HG02588 (cell line): ENCODE data around the gene GPR31.
"Not testable (repeated sequence)": the region's sequence is repeated elsewhere in the genome, so short reads cannot be mapped to it uniquely, and the experiment has no call there.

Source experiments
- ATAC-seq: cut with Tn5 transposase; IDR thresholded peaks from one replicate; pipeline ENCODE4 v1.9.1; 2021; ENCODE audit warnings: mild to moderate bottlenecking, moderate library complexity; ENCODE audit not compliant: unreplicated experiment

The GPR31 gene

GRCh38 chr6:167157863-167158262 is at the start of gene GPR31:
Gene GPR31 (minus strand): TSS chr6:167157980. CDS start chr6:167157831, 149 bp downstream.
- no peak for ATAC-seq

- ATAC-seq: no peak
These were observed 49.7 kb upstream of the GPR31 start for GRCh38 chr6:167207527-167207926.

DNA sequence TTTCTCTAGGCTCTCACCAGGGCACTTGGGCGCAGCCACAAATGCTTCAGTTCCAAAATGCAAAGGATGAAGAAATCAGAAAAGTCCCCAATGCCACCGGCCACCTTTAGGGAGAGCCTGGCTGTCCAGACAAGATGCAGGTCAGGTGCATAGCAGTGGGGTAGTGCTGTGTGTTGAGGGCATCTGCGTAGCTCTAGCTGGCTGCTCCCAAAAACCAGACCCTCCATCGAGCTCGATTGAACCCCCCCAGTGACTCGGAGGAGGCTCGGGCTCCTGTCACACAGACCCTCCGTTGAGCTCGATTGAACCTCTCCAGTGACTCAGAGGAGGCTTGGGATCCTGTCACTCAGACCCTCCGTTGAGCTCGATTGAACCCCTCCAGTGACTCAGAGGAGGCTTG is 47.5 kb upstream of the GPR31 start:
- not testable (repeated sequence) for ATAC-seq

DNA sequence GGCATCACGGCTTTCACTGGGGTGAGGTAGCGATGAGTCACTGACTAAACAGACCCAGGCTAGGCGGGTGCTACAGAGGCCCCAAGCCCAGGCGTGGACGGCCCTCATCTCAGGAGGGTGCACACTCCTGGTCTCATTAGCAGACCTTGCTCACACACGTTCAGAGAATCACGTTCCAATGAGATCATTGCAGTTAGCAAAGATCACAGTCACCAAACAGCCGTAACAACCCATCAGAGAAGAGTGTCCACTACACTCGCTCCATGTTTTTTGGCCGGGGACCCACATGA is 46.2 kb upstream of the GPR31 start:
- not testable (repeated sequence) for ATAC-seq

DNA sequence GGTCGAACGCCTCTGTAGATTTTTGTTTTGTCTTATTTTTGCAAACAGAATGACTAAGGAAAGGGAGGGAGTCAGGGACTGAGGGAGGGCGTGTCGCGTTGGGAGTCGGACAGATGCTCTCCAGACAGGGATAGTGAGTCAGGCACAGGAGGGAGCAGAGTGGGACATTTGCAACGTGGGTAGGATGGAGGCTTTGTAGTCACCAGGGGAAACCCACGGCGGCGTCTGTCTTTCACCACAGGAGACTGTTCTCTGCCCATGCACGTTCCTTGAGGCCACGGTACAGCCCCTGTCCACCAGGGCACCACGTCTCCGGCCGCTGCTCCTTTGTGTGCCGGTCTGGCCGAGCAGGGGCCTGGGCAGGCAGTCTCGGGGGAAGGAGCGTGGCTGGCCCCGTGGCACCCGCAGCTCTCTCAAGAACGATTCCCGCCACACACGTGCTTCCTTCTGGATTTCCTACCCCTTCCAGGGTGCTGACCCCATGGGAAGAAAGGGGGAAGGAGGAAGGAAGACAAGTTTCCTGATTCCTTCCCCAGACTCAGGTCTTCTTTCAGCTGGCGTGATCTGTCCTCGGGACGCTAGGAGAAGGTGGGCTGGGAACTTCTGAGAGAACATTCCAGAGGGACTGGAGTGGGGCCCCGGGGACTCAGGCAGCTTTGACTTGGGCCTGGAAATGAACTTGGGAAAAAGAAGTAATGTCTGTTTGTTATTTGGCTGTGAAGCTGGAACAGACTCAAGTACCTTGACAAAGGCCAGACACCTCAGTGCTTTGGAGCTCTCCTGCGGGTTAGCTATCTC is 45.7 kb upstream of the GPR31 start:
- not testable (repeated sequence) for ATAC-seq

- not testable (repeated sequence) for ATAC-seq
These were observed 44.8 kb upstream of the GPR31 start for GRCh38 chr6:167202613-167203012.

- no peak for ATAC-seq
These were observed 43.0 kb upstream of the GPR31 start for GRCh38 chr6:167200806-167201205.

DNA sequence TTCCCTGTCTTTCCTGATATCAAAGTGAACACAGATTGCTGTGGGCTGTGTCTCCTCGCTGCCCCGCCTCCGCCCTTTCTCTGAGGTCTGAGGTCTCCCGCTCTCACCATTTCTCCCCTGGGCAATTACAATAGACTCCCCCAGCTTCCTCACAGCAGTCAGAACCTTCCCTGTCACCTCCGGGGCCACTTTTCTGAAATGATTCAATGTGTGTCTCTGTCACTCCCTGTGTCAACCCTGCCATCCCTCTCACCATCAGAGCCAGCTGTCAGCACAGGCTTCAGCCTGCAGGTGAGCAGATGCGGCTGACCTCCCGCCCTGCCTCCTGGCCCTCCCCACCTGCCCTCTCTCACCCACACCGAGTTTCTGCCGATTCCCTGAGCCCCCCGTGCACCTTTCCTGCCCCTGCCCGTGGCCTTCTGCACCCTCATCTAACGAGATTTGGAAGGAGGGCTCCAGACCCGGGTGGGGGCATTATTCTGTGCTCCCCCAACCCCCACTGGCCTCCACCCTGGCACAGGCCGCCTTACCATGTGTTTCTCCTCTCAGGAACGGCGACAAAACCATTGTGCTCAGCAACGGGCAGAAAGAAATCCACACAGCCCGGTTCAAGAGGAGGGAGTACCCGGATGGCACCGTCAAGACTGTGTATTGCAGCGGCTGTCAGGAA is 38.3 kb upstream of the GPR31 start:
- ATAC-seq: not testable (repeated sequence)

GRCh38 chr6:167193515-167194125 is 35.8 kb upstream of the GPR31 start:
- not testable (repeated sequence) for ATAC-seq

DNA sequence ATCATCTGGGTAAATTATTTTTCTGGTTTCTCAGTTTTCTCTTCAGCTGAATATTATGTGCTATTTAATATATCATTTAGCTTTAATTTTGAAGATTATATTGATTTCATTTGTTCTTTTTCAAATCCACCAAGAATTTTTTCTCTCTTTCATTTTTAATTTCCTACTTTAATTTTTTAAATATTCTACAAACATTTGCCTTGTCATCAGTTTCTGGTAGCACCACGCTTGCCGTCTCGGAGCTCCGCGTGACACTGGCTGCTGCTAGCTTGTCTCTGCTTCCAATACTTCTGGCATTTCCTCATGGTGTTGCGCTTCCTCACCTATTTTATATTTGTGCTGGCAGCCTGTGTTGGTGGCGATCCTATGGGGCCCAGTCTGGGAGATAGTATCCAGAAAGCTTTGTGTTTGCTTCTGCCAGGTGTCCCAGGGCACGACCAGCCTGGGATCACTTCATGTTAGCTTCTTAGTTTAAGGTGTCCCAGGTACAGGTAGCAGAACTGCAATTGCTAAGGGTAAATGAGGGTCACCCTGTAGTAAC is 33.3 kb upstream of the GPR31 start:
- ATAC-seq: not testable (repeated sequence)

GRCh38 chr6:167187275-167187674 is 29.5 kb upstream of the GPR31 start:
- ATAC-seq: not testable (repeated sequence)

DNA sequence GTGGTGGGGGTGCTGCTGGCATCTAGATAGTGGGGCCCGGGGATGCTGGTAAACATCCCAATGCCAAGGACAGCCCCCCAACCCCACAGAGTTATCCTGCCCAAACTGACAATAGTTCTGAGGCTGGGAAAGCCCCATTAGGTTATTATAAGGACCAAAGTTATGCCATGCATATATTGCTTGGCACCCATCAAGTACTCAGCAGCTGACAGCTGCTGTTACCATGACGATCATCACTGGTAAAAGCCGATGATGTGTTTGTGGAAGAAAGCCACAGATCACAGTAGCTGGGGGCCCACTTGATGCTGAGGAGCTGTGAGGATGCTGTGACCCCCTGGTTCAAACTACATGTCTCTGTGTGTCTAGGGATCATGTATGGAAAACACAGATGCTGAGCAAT is 27.3 kb upstream of the GPR31 start:
- ATAC-seq: not testable (repeated sequence)

DNA sequence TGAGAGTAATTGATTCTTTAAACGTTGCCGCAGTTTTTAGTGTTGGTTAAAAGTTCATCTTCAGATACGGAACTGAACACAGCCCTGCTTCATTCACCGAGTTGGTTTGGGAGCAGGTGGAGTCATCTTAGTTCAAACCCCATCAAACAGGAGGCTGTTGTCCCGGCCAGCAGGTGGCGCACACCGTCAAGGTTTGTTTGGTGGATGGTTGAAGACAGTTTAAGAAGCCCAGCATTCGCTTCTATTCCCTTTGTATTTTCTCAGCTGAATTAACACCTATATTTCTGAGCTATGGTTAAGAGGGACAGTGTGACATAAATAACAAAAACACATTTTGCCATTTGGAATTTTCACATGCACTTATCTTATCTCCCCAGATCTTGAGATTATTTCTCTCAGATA is 25.1 kb upstream of the GPR31 start:
- peak; percentile 59 for ATAC-seq

- not testable (repeated sequence) for ATAC-seq
These were observed 23.6 kb upstream of the GPR31 start for GRCh38 chr6:167181351-167181750.

DNA sequence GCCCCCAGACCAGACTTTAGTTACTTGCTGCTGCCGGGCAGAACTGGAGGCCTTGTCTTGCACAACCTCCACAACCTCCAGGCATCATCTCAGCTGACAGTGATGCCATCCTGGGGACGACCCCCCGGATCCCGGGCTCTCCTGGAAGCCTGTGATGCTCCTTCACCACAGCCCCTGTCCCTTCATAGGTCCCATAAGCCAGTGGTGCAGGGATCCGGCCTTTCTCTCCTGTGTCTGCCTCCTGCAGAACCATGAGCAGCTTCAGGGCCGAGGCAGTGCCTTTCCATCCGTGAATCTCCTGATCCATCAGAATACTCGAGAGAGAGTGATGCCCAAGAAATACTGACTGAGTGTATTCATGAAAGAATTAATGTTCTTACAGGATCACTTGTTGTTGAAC is 22.3 kb upstream of the GPR31 start:
- ATAC-seq: not testable (repeated sequence)

GRCh38 chr6:167178896-167179655 is 21.3 kb upstream of the GPR31 start:
- not testable (repeated sequence) for ATAC-seq

DNA sequence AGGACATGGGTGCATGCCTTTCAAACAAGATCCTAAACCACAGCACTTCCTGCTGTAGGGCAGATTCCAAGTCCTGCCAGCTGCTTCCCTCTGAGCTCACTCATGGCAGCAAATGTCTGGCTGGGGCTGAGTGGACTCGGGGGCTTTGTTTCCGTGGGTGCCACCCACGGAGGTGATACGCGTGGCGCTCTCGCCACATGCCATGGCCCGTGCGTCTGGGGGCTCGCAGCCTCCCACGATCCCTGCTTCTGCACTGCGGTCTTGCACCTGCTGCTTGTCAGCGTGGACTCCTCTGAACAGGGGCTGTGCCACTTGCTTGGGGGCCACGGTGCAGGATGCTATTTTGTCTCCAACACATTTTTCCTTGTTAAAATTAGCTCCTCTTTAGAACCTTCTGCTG is 19.5 kb upstream of the GPR31 start:
- not testable (repeated sequence) for ATAC-seq

DNA sequence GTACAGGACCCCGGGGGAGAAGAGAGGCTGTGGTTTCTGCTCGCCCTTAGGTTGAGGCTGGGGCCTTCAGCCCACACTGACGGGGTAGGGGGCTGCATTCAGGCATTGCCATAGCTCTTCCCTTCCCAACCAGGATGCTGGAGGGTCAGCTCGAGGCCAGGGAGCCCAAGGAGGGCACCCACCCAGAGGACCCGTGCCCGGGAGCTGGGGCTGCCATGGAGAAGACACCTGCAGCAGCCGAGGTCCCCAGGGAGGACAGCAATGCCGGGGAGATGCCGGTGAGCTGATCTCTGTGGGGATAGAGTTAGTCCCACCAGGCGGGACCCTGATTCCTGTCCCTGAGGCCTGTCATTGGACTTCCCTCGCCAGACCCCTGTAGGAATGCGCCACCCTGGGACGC is 14.2 kb upstream of the GPR31 start:
- ATAC-seq: not testable (repeated sequence)

DNA sequence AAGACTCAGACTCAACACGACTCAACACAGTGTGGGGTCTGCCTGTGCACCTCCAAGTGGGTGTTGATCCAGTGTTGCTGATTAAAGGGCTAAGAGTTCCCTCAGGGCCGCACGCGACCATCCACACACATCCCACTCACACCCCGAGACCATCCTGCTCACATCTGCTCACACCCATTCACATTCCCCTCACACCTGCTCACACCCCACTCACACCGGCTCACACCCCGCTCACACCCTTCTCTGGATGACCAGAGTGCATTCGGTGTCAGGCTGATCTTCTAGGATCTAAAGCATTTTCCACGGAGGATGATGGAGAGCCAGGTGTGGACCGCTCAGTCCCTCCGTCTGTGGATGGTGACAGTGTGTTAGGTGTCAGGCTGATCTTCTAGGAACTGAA is 13.5 kb upstream of the GPR31 start:
- not testable (repeated sequence) for ATAC-seq

- not testable (repeated sequence) for ATAC-seq
These were observed 12.1 kb upstream of the GPR31 start for GRCh38 chr6:167169867-167170266.

- ATAC-seq: not testable (repeated sequence)
These were observed 10.5 kb upstream of the GPR31 start for GRCh38 chr6:167168296-167168695.
